GM19467 (cell line): ENCODE measurements around the gene NDUFS3.
"Not testable (repeated sequence)": the region's sequence is repeated elsewhere in the genome, so short reads cannot be mapped to it uniquely, and the experiment has no call there.

Experiments used
- ATAC-seq: cut with Tn5 transposase; IDR thresholded peaks from one replicate; pipeline ENCODE4 v1.9.1; 2021; ENCODE audit warnings: mild to moderate bottlenecking, moderate library complexity; ENCODE audit not compliant: unreplicated experiment

NDUFS3 gene

GRCh38 chr11:47578524-47579494 is at the start of gene NDUFS3, which contains the start of gene KBTBD4:
Gene NDUFS3, plus strand, starts transcription at chr11:47579074. Its CDS starts 18 bp downstream, at chr11:47579092.
Gene KBTBD4, minus strand, starts transcription at chr11:47578970. Its CDS starts 19 bp downstream, at chr11:47578951.
- ATAC-seq: peak; percentile 91

- ATAC-seq: no peak
These were observed 48.9 kb upstream of the NDUFS3 start for GRCh38 chr11:47529951-47530350.

- not testable (repeated sequence) for ATAC-seq
These were observed 48.2 kb upstream of the NDUFS3 start for GRCh38 chr11:47530721-47531120.

- ATAC-seq: no peak
These were observed 47.2 kb upstream of the NDUFS3 start for GRCh38 chr11:47531666-47532065.

GRCh38 chr11:47532597-47533213 is 46.2 kb upstream of the NDUFS3 start:
- ATAC-seq: no peak

- ATAC-seq: no peak
These were observed 45.2 kb upstream of the NDUFS3 start for GRCh38 chr11:47533690-47534151.

GRCh38 chr11:47534704-47535251 is 44.1 kb upstream of the NDUFS3 start:
- no peak for ATAC-seq

GRCh38 chr11:47536915-47537314 is 42.0 kb upstream of the NDUFS3 start:
- no peak for ATAC-seq

- no peak for ATAC-seq
These were observed 39.9 kb upstream of the NDUFS3 start for GRCh38 chr11:47538741-47539565.

GRCh38 chr11:47539681-47540039 is 39.2 kb upstream of the NDUFS3 start:
- no peak for ATAC-seq

GRCh38 chr11:47541070-47541469 is 37.8 kb upstream of the NDUFS3 start:
- ATAC-seq: no peak

- no peak for ATAC-seq
These were observed 33.6 kb upstream of the NDUFS3 start for GRCh38 chr11:47545298-47545697.

- not testable (repeated sequence) for ATAC-seq
These were observed 32.6 kb upstream of the NDUFS3 start for GRCh38 chr11:47546274-47546673.

GRCh38 chr11:47550288-47551047 is 28.4 kb upstream of the NDUFS3 start:
- no peak for ATAC-seq

GRCh38 chr11:47551086-47551485 is 27.8 kb upstream of the NDUFS3 start:
- no peak for ATAC-seq

- ATAC-seq: peak; percentile 10
These were observed 26.8 kb upstream of the NDUFS3 start for GRCh38 chr11:47552056-47552565.

GRCh38 chr11:47552566-47553405 is 26.1 kb upstream of the NDUFS3 start, which contains the start of gene CELF1:
Gene CELF1, minus strand, starts transcription at chr11:47553132. Its CDS starts 53,609 bp downstream, at chr11:47499523.
- peak; percentile 95 for ATAC-seq

GRCh38 chr11:47553406-47553743 is 25.5 kb upstream of the NDUFS3 start:
- ATAC-seq: peak; percentile 7

- ATAC-seq: not testable (repeated sequence)
These were observed 21.9 kb upstream of the NDUFS3 start for GRCh38 chr11:47557004-47557403.
